ENCODE results near the gene TDRKH. TPM values are rescaled to one million over a fixed set of nuclear protein-coding genes. Genes with fewer than 3 reads are reported as not detected.

The TDRKH gene
- total RNA-seq, 1 donor from 2014 or later = 8.9 TPM

DNA sequence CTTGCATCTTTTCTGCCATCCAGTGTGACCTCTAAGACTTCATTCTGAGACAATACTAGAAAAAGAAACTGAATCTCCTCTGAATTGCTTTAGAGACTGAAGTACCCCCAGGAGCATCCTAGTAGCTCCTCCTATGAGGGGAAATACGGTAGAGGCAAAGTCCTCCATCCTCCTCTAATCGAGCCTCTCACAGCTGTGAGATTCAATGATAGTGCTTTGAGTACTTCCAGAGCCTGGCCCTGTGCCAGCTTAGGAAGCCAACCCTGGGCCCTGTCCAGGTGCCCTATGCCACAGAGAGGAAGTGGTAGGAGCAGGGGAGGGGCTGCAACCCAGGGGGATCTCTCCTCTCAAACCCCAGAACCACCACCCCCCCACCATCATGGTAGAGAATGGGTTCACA is 30.6 kb upstream of the TDRKH start:
- H3K27ac Mint-ChIP-seq = no peak overlapping the region
- DNase-seq (ENCODE audit: extremely low spot score, unreplicated experiment) = no peak
- TF ChIP-seq, protein P1, sequence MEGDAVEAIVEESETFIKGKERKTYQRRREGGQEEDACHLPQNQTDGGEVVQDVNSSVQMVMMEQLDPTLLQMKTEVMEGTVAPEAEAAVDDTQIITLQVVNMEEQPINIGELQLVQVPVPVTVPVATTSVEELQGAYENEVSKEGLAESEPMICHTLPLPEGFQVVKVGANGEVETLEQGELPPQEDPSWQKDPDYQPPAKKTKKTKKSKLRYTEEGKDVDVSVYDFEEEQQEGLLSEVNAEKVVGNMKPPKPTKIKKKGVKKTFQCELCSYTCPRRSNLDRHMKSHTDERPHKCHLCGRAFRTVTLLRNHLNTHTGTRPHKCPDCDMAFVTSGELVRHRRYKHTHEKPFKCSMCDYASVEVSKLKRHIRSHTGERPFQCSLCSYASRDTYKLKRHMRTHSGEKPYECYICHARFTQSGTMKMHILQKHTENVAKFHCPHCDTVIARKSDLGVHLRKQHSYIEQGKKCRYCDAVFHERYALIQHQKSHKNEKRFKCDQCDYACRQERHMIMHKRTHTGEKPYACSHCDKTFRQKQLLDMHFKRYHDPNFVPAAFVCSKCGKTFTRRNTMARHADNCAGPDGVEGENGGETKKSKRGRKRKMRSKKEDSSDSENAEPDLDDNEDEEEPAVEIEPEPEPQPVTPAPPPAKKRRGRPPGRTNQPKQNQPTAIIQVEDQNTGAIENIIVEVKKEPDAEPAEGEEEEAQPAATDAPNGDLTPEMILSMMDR (conservative IDR thresholded peaks at IDR 0.05) = no peak
- no peaks in the 10 kb centered on the region for H3K4me1 Mint-ChIP-seq (ENCODE audit: unreplicated experiment)
- H3K27me3 Mint-ChIP-seq = peaks cover 31% of the 10 kb centered on the region
- no peaks in the 10 kb centered on the region for H3K9me3 Mint-ChIP-seq
- no peak overlapping the region for H3K4me3 Mint-ChIP-seq
- no peaks in the 10 kb centered on the region for H3K36me3 Mint-ChIP-seq

DNA sequence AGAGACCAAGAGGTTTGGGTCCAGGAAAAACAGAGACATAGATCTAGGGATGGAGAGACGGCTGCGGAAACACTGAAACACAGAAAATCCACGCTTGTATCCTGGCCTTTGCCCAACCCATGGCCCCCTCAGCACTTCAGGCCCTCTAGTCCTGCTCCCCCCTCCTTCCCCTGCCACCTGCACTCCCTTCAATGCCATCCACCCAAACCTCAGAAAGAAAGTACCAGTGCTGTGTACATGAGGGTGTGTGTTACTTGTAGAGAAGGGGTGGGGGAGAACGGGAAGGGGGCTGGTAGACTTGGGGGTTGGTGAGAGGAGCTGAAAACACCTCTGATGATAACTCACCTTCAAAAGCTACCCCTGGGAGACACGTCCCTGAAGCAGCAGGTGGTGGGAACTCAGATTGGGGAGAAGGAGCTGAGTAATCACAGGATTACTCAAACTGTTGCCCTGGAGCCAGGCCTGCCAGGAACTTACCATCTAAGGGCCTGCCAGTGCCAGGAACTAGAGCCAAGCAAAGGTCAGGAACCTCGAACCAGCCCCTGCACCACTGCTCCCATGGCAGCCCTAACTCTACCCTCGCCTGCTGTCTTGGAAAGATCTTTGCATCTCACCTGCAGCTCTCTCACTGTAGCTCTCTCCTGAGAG is 29.8 kb upstream of the TDRKH start:
- no peaks in the 10 kb centered on the region for H3K4me1 Mint-ChIP-seq (ENCODE audit: unreplicated experiment)
- peaks cover 25% of the 10 kb centered on the region for H3K27me3 Mint-ChIP-seq
- no peak overlapping the region for H3K4me3 Mint-ChIP-seq
- DNase-seq (ENCODE audit: extremely low spot score, unreplicated experiment) = no peak
- H3K9me3 Mint-ChIP-seq = no peaks in the 10 kb centered on the region
- TF ChIP-seq, protein P1 (conservative IDR thresholded peaks at IDR 0.05) = no peak
- H3K36me3 Mint-ChIP-seq = no peaks in the 10 kb centered on the region
- no peak overlapping the region for H3K27ac Mint-ChIP-seq

DNA sequence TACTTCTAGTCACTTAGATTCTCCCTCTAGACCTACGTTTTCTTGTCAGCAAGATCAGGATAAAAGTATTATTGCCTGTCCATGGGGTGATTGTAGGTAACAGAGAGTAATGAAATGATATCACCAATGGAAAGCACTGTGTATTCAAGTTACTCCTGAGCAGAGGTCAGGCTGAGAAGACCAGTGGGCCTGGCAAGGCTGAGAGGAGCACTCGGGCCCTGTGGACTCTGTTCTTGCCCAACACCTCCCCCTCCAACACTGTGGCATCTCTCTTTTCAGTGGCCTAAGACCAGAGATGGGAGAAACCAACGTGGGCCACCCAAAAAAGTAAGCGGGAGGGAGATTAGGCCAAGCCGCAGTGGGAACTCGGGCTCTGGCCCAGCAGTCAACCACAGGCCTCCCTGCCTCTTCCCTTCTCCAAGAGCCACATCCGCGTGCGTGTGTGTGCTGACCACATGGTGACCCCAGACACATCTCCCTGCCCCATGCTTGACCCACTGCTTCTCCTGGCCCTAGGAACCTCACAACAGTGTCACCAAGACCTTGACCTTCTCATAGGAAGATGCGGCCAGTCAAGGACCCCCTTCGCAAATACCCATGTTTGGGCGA is 29.0 kb upstream of the TDRKH start:
- peaks cover 23% of the 10 kb centered on the region for H3K27me3 Mint-ChIP-seq
- TF ChIP-seq, protein P1 (conservative IDR thresholded peaks at IDR 0.05) = no peak
- no peak for DNase-seq (ENCODE audit: extremely low spot score, unreplicated experiment)
- H3K36me3 Mint-ChIP-seq = no peaks in the 10 kb centered on the region
- H3K4me1 Mint-ChIP-seq (ENCODE audit: unreplicated experiment) = no peaks in the 10 kb centered on the region
- no peaks in the 10 kb centered on the region for H3K9me3 Mint-ChIP-seq
- no peak overlapping the region for H3K4me3 Mint-ChIP-seq
- H3K27ac Mint-ChIP-seq = no peak overlapping the region

DNA sequence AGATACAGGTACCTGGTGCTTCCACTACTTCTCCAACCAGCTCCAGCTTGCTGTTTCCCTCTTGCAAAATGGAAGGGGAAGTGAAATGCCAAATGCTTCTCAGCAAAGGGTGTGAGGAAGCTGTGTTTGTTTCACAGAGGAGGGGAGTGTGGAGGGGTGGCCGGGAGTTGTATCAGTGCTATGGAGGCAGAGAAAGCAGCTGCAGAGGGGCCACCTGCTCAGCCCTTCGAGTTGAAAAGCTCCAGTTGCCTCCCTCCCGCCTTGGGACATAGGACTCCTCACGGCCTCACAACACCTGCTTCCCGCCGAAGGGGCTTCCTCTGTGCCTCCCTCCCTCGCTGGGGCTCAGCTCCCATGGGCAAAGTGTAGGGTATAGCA is 27.0 kb upstream of the TDRKH start:
- peaks cover 19% of the 10 kb centered on the region for H3K27me3 Mint-ChIP-seq
- H3K4me1 Mint-ChIP-seq (ENCODE audit: unreplicated experiment) = no peaks in the 10 kb centered on the region
- H3K9me3 Mint-ChIP-seq = no peaks in the 10 kb centered on the region
- H3K27ac Mint-ChIP-seq = no peak overlapping the region
- DNase-seq (ENCODE audit: extremely low spot score, unreplicated experiment) = no peak
- no peak overlapping the region for H3K4me3 Mint-ChIP-seq
- H3K36me3 Mint-ChIP-seq = no peaks in the 10 kb centered on the region
- TF ChIP-seq, protein P1 (conservative IDR thresholded peaks at IDR 0.05) = no peak

DNA sequence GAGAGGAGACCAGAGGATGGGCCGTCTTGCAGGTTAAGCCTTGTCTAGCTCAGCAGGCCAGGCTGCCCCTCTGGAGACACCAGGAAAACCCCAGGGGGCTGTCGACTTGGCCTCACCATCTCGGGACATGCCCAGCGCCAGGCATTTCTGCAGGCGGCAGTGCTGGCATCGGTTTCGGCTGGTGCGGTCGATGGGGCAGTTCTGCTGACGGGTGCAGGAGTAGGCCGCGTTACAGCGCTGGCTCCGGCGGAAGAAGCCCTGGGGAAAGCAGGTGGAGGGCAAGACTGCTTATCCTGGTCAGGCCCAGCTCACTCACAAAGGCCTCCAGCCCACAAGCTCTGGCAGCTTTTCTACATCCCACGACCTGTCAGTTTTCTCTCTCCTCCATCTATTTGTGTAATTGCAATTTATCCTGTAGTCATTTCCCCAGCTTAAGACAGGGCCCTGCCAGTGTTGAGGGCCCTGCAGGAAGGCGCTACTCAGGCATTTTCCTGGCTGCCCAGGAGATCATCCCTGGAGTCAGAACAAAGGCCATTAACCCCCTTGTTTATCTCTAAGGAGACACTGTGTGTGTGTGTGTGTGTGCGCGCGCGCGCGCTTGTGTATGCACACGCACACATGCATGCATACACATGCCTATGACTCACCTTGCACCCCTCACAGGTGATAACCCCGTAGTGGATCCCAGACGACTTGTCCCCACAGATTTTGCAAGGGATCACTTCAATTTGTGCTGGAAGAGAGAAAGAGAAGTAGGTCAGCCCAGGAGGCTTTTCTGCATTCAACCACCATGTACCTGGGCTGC is 26.4 kb upstream of the TDRKH start:
- no peak overlapping the region for H3K27ac Mint-ChIP-seq
- H3K9me3 Mint-ChIP-seq = no peaks in the 10 kb centered on the region
- H3K4me3 Mint-ChIP-seq = no peak overlapping the region
- peaks cover 19% of the 10 kb centered on the region for H3K27me3 Mint-ChIP-seq
- H3K36me3 Mint-ChIP-seq = no peaks in the 10 kb centered on the region
- TF ChIP-seq, protein P1 (conservative IDR thresholded peaks at IDR 0.05) = no peak
- H3K4me1 Mint-ChIP-seq (ENCODE audit: unreplicated experiment) = no peaks in the 10 kb centered on the region
- no peak for DNase-seq (ENCODE audit: extremely low spot score, unreplicated experiment)
